Measurements from ENCODE around the gene ATAD5. TPM values are rescaled to one million over a fixed set of nuclear protein-coding genes. Genes with fewer than 3 reads are reported as not detected.

Gene ATAD5
- total RNA-seq, 2 experiments from 2014 or later, result 30.0 to 32.9 TPM

DNA sequence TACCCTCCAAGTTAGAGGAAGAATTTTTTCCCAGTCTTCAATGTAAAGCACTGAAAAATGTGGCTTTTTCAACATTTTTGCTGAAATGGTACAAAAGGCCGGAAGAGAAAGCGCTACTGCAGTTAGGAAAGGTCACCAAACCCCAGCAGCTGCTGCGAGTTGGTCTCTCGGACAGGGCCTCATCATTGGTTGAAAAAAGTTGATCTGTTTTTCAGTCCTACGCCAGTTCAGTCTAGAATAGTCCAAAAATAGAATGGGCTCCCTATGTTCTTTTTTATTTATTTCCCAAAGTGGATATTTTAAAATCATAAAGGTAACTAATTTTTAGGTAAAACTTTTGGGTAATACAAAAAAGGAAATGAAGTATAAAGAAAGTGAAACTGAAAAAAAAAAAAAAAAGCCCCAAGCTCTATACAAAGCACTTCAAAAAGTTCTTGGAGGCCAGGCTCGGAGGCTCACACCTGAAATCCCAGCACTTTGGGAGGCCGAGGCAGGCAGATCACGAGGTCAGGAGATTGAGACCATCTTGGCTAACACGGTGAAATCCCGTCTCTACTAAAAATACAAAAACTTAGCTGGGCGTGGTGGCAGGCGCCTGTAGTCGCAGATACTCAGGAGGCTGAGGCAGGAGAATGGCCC lies 107.4 kb downstream of the ATAD5 start:
- peak; percentile 22 for DNase-seq
- intact Hi-C loops (cut with micrococcal nuclease), result no loop called here
- Mint-ChIP-seq H3K9me3 (no peaks in the 10 kb centered on the region), H3K27me3 (no peaks in the 10 kb centered on the region), H3K36me3 (no peaks in the 10 kb centered on the region), H3K4me3 (no peak overlapping the region), H3K4me1 (ENCODE audit: low read depth) (peaks cover 8% of the 10 kb centered on the region), H3K27ac (no peak overlapping the region)
- POLR2A ChIA-PET, result interaction anchor here (1.0 kb wide), 1 partner anchor 32 kb away, joined by 4 read pairs; no protein-coding TSS in a partner anchor
- CTCF ChIA-PET, result no interaction called here

DNA sequence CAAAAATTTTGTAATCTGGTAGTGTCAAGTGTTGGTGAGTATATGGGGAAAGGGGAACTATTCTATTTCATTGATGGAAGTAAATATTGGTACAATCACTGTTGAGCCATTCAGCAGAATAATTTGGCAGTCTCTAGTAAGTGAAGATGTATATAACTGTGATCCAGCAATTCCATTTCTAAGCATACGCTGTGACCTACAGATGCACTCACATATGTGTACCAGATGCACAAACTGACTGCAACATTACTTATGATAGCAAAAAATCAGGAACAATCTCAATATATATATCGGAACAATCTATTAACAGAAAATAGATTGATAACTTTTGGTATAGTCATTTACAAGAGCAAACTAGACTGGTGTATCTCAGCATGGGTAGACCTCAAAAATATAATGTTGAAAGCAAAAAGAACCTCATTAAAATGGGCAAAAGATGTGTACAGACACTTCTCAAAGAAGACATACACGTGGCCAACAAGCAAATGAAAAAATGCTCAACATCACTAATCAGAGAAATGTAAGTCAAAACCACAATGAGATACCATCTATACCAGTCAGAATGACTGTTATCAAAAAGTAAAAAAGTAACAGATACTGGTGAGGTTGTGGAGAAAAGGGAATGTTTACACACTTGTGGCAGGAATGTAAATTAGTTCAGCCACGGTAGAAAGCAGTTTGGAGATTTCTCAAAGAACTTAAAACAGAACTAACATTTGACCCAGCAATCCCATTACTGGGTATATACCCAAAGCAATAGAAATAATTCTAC lies 110.7 kb downstream of the ATAD5 start:
- no peaks in the 10 kb centered on the region for H3K36me3 Mint-ChIP-seq
- CTCF ChIA-PET, result no interaction called here

More for the DNA sequence above, 110.7 kb downstream of the ATAD5 start:
- Mint-ChIP-seq H3K27ac (no peak overlapping the region), H3K4me1 (ENCODE audit: low read depth) (peaks cover 8% of the 10 kb centered on the region), H3K4me3 (no peak overlapping the region), H3K9me3 (no peaks in the 10 kb centered on the region), H3K27me3 (no peaks in the 10 kb centered on the region)
- no peak for DNase-seq
- intact Hi-C loops (cut with micrococcal nuclease), result no loop called here
- POLR2A ChIA-PET, result no interaction called here

Other genes starting within 250 kb of the ATAD5 start
- 10 to 100 TPM; 48.1 to 48.5 TPM for gene CRLF3, start 7.3 kb upstream of the ATAD5 start, total RNA-seq
- gene TEFM, start 74.3 kb downstream of the ATAD5 start, total RNA-seq, result 10 to 100 TPM in 1 of 2 experiments, 1 to 10 TPM in 1; 9.7 to 11.4 TPM
- gene ADAP2, start 90.0 kb downstream of the ATAD5 start, total RNA-seq, result 1 to 10 TPM; 1.0 to 1.3 TPM
- 1 to 10 TPM; 7.3 to 8.5 TPM for gene RNF135, start 139.1 kb downstream of the ATAD5 start, total RNA-seq

All from activated CD4-positive, alpha-beta memory T cell treated with anti-CD3 and anti-CD28 coated beads for 36 hours (primary cell).